Heart right ventricle (tissue), 16 donors: ENCODE results near the gene ACSM4. TPM values are rescaled to one million over a fixed set of nuclear protein-coding genes. Genes with fewer than 3 reads are reported as not detected.

ENCODE experiments used
- ATAC-seq, 8 donors: fragments of 200-7000 bp; cut with Tn5 transposase; one replicate each; pipeline ENCODE4 v1.9.1; 2020; ENCODE audit warnings: mild to moderate bottlenecking in 8 of 8, moderate library complexity in 8 of 8, moderate number of reproducible peaks in 1 of 8
- DNase-seq, 2 donors: peaks; one replicate each; pipeline ENCODE4 v3.0.0-alpha.2; 2020
- H3K27ac ChIP-seq, 10 donors: fragments of 200-600 bp; sonication (generic) in 2 of 10; one replicate each; pipeline versions ENCODE4 v1.5.0 to v1.8.0; 2020 to 2022; ENCODE audit warnings: mild to moderate bottlenecking in 3 of 10
- H3K27me3 ChIP-seq, 7 donors: fragments of 200-600 bp; one replicate each; pipeline ENCODE4 v1.8.0; 2021 to 2022; ENCODE audit warnings: mild to moderate bottlenecking in 2 of 7
- H3K36me3 ChIP-seq, 9 donors: fragments of 200-600 bp; sonication (generic) in 1 of 9; one replicate each; pipeline versions ENCODE4 v1.5.0 to v1.8.0; 2020 to 2022; ENCODE audit warnings: mild to moderate bottlenecking in 2 of 9
- H3K4me1 ChIP-seq, 9 donors: fragments of 200-600 bp; sonication (generic) in 1 of 9; one replicate each; pipeline versions ENCODE4 v1.5.0 to v1.8.0; 2020 to 2022; ENCODE audit warnings: mild to moderate bottlenecking in 4 of 9
- H3K4me3 ChIP-seq, 10 donors: fragments of 200-600 bp; sonication (generic) in 2 of 10; one replicate each; pipeline versions ENCODE4 v1.5.0 to v1.8.0; 2020 to 2022; ENCODE audit warnings: mild to moderate bottlenecking in 7 of 10, moderate library complexity in 2 of 10
- H3K9me3 ChIP-seq, 11 donors: fragments of 200-600 bp in 10 of 11; sonication (generic) in 2 of 11; one replicate each; pipeline versions ENCODE4 v1.5.0 to v1.8.0; 2013 to 2022; ENCODE audit warnings: mild to moderate bottlenecking in 2 of 11, control low read depth in 1 of 11, moderate library complexity in 1 of 11
- WGBS, 2 donors: extraction: QIAGEN DNeasy Blood & Tissue Kit; methylation state at CpG; one replicate each; pipeline ENCODE4 v1.1.7; 2013; ENCODE audit warnings: inconsistent platforms in 1 of 2; 5-methylcytosine and 5-hydroxymethylcytosine counted together
- intact Hi-C, 10 donors: fragments of 100-400 bp; cut with DNase I; formaldehyde crosslinking; loops; one replicate each; pipeline versions ENCODE4 v1.11.1 to v1.14.2; 2022
- polyA plus RNA-seq, 2 donors: library from polyadenylated mRNA; stranded (reverse); fragments of 200-250 nt; gene quantifications; one replicate each; pipeline ENCODE4 v1.2.3, GENCODE V29; 2013
- total RNA-seq, 10 donors: library from RNA; stranded (reverse); fragmentation: NEBNext Ultra II Directional in 3 of 10; extraction: Animal tissue kit (Norgen Biotek cat#: 25700) in 3 of 10; gene quantifications; one replicate each; pipeline versions ENCODE4 v1.2.1 to v1.2.4, GENCODE V29; 2021 to 2023
- TF ChIP-seq, protein P1 (sequence below), 9 donors: fragments of 200-600 bp; sonication (generic) in 2 of 9; IDR thresholded peaks; one replicate each; pipeline versions ENCODE4 v1.5.0 to v1.8.0; 2021 to 2022; ENCODE audit warnings: antibody characterized with exemption in 9 of 9, mild to moderate bottlenecking in 5 of 9, moderate library complexity in 1 of 9
- donor health status: Arrhythmogenic right ventricular cardiomyopathy.
- donor health status: ischemic (EF 13 %, LVEDD 7.1; RV severe dilation, severe dysfunction).
- donor health status: healthy with polysubstance abuse.
- donor health status: DM: no; HTN: yes; CAD: no.
- donor health status: DM: no; HTN: no; CAD: no.
- donor health status: ischemic (EF 25% LVEDD 6.9; RV normal size, moderate dysfunction).
- donor health status: ischemic (EF 25% LVEDD 5.7; RV mildly dilated, moderate dysfunction).
- donor health status: healthy.
- donor health status: DM: yes; HTN: yes; CAD: no.
- donor health status: Ischemic cardiomyopathy.
- donor health status: ischemic (EF 35%, LVEDD 5.7; RV mildly dilated, moderate dysfunction).
- donor health status: nonischemic (EF 11% LVEDD 7.7; RV severe dilation, severe dysfunction).
- donor health status: DM: yes; HTN: yes; CAD: no.
- donor health status: PGD.
- donor health status: ischemic (EF 29% LVEDD 5.4; RV normal size, mild dysfunction).
- donor health status: nonischemic (EF 23%, LVEDD 6.1; RV moderate dilation, normal function).

The ACSM4 gene
- total and polyA plus RNA-seq, 12 donors, result not detected

DNA sequence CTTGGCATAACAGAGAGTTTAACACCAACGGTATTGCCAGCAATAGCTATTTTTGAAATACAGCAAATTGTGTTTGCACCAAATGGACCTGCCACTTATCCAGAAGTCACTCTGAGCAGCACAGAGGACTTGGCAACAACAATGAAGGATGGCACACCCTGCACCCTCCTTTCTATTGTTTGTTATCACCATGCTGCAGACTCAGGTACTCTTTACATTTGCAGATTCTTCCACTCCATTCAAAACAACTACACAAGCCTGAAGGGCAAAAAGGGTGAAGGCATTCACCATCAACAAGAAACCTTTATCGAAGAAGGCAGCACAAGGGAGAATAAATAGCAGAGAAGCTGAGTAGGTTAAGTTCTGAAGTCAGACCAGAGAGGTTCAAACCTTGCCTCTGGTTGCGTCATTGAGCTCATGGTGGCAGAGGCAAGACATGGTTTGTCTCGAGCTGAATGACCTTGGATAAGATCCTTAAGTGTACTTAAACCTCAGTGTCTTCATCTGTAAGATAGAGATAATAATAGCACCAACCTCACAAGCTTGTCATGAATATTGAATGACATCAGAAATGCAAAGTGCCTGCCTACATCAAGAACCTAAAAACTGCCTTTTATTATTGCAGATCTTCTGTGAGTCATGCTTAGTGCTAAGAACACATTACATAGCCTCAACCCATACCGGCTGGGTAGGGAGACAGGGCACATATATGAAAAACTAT, 1.4 kb upstream of the ACSM4 start:
- 67 to 71% methylated on average over 5 of the region's 5 CpGs for WGBS, 2 donors
- no peak for ATAC-seq
- Histone ChIP-seq H3K9me3 (no peaks in the 10 kb centered on the region), H3K4me3 (no peak overlapping the region), H3K27me3 (peaks cover 0 to 9% (median 0%) of the 10 kb centered on the region in 7 donors), H3K36me3 (no peaks in the 10 kb centered on the region), H3K27ac (no peak overlapping the region), H3K4me1 (no peaks in the 10 kb centered on the region)
- no peak for DNase-seq
- TF ChIP-seq, protein P1, sequence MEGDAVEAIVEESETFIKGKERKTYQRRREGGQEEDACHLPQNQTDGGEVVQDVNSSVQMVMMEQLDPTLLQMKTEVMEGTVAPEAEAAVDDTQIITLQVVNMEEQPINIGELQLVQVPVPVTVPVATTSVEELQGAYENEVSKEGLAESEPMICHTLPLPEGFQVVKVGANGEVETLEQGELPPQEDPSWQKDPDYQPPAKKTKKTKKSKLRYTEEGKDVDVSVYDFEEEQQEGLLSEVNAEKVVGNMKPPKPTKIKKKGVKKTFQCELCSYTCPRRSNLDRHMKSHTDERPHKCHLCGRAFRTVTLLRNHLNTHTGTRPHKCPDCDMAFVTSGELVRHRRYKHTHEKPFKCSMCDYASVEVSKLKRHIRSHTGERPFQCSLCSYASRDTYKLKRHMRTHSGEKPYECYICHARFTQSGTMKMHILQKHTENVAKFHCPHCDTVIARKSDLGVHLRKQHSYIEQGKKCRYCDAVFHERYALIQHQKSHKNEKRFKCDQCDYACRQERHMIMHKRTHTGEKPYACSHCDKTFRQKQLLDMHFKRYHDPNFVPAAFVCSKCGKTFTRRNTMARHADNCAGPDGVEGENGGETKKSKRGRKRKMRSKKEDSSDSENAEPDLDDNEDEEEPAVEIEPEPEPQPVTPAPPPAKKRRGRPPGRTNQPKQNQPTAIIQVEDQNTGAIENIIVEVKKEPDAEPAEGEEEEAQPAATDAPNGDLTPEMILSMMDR (IDR thresholded peaks at IDR 0.05), result no peak
- intact Hi-C loops, result no loop called here

DNA sequence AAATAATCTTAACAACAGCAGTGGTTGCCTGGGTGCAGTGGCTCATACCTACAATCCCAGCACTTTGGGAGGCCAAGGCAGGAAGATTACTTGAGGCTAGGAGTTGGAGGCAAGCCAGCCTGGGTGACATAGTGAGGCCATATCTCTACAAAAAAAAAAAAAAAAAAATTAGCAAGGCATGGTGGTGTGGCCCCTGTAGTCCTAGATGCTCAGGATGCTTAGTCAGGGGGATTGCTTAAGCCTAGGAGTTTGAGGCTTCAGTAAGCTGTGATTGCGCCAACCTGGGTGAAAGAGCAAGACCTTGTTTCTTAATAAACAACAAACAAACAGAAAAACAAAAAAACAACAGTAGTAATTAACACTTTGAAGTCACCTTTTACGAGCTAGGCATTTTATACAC, 642 bp upstream of the ACSM4 start:
- Histone ChIP-seq H3K27ac (no peak overlapping the region), H3K36me3 (no peaks in the 10 kb centered on the region), H3K4me1 (no peaks in the 10 kb centered on the region), H3K27me3 (peaks cover 0 to 9% (median 0%) of the 10 kb centered on the region in 7 donors), H3K4me3 (no peak overlapping the region), H3K9me3 (no peaks in the 10 kb centered on the region)
- DNase-seq, result no peak
- ATAC-seq, result no peak
- intact Hi-C loops, result no loop called here
- TF ChIP-seq, protein P1 (IDR thresholded peaks at IDR 0.05), result no peak
- WGBS, 2 donors, result 82 to 88% methylated on average over 2 of the region's 2 CpGs

DNA sequence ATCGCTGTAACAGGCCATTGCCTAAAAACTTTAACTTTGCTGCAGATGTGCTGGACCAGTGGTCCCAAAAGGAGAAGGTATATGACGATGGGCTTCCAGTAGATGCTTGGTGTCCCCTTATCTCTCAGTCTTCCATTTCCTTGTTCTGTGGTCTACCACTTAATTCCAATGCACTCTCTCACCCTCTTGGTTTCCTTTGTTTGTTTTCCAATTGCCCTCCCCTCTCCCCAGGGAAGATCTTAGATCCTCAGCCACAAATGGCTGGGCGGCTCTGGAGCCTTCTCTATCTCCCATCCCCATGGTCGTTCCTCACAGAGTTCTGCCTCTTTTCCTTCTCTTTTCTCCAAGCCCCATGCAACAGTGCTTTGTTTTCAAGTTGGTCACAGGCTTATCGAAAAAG, 584 bp downstream of the ACSM4 start:
- WGBS, 2 donors, result 49% methylated on average over 5 of the region's 5 CpGs
- H3K27ac ChIP-seq, result no peak overlapping the region
- no peaks in the 10 kb centered on the region for H3K4me1 ChIP-seq
- no peaks in the 10 kb centered on the region for H3K9me3 ChIP-seq
- TF ChIP-seq, protein P1 (IDR thresholded peaks at IDR 0.05), result no peak
- peaks cover 0 to 9% (median 3%) of the 10 kb centered on the region in 7 donors for H3K27me3 ChIP-seq
- DNase-seq (no peak), ATAC-seq (no peak)
- intact Hi-C loops, result no loop called here
- H3K36me3 ChIP-seq, result no peaks in the 10 kb centered on the region
- no peak overlapping the region for H3K4me3 ChIP-seq

DNA sequence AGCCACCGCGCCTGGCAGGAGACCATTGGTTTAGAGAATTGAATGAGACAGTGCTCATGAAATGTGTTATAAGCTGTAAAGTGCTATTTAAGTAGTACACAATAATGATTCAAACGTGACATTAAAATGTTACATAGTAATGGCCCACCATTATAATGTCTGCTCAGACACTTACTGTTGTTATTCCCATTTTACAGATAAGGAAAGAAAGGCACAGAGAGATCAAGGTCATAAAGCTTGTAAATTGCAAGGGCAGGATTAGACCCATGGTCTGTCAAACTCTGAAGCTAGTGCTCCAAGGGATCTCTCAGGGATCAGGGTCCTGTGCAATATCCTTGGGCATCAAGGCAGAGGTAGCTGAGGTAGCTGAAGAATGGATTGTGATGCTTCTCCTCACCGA, 6.2 kb downstream of the ACSM4 start:
- no peak for DNase-seq
- Histone ChIP-seq H3K9me3 (no peaks in the 10 kb centered on the region), H3K4me3 (no peak overlapping the region), H3K36me3 (no peaks in the 10 kb centered on the region), H3K4me1 (no peaks in the 10 kb centered on the region), H3K27me3 (peaks cover 0 to 3% (median 0%) of the 10 kb centered on the region in 7 donors), H3K27ac (no peak overlapping the region)
- TF ChIP-seq, protein P1 (IDR thresholded peaks at IDR 0.05), result no peak
- ATAC-seq, result no peak
- WGBS, 2 donors, result 89 to 94% methylated on average over 4 of the region's 4 CpGs
- intact Hi-C loops, result no loop called here
